ENCODE results near the gene PRDX4.
"Not testable (repeated sequence)": the region's sequence is repeated elsewhere in the genome, so short reads cannot be mapped to it uniquely, and the experiment has no call there.

Gene PRDX4

DNA sequence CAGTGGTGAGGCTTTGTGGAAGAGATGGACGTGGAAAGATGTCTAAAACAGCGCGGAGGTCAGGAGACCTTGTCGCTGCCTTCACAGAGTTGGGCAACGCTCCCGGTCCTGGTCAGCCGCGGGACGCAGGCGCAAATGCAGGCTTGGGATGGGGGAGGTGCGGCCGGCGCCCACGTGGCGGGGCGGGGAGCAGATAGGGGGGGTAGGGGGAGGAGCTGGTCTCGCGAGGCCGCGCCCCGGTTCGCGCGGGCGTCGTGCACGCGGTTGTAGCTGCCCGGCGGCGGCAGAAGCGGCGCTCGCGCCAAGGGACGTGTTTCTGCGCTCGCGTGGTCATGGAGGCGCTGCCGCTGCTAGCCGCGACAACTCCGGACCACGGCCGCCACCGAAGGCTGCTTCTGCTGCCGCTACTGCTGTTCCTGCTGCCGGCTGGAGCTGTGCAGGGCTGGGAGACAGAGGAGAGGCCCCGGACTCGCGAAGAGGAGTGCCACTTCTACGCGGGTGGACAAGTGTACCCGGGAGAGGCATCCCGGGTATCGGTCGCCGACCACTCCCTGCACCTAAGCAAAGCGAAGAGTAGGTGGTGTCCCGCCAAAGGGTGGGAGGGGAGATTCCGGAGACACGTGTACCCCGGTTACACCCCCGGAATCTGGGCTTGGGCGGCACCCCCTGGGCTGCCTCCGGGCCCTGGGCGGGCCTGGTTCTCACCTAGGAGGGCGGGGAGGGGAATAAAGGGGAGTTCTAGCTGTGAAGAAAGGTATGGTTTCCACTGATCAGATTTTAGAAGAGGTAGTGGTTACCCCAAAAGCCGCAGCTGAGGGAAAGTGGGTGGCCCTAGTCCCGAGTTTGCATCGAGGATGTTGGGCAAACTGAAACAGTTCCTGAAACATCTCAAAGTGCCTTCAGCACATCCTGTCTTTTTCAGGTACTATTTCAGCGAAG lies at the start of gene PRDX4:
Gene PRDX4 (plus strand): TSS at position 255 of the 939 bp plus-strand sequence. CDS start 78 bp downstream, at position 333.
- peak; percentile 51 for DNase-seq

DNA sequence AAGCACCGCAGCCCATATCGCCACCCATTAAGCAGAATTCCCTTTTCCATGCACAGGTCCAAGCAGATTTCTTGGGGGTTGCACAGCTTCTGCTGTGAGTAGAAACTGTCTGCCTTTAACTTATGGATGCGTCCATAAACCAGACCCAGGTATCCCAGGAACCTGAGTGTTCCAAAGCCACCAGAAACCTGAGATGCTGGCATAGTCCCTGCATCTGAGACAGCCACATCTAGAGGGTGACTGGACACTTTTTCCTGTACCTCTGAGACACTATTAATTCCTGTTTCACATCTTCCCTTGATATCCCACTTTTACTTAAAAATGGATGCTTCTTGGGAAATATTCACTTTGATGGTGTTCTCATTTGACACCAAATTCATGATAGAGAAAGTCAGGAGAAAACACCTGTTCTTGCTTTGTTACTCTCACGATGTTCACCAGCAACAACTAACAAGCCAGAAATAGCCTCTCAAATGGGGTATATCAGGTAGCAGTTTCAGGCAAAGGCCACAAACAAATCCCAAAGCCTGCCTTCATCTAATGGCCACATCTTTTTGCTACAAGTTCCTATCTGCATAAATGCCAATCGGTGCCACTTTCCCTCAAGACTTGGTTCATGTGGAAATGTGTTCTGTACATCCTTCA lies 45.5 kb upstream of the PRDX4 start:
- no peak for DNase-seq

DNA sequence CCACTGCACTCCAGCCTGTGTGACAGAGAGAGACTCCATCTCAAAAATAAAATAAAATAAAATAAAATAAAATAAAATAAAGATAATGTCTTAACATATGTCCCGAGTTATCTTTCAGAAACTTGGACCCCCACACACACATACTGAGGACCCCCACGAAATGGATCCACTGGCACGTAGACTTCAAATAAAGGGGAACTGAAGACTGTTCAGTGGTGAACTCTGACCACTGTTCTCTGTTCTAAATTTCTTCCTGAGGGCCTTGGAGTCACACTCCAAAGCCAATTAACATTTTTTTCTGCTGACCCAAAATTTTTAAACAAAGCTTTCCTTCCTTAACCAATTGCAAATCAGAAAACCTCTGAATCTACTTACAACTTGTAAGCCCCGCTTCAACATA lies 43.5 kb upstream of the PRDX4 start:
- no peak for DNase-seq

DNA sequence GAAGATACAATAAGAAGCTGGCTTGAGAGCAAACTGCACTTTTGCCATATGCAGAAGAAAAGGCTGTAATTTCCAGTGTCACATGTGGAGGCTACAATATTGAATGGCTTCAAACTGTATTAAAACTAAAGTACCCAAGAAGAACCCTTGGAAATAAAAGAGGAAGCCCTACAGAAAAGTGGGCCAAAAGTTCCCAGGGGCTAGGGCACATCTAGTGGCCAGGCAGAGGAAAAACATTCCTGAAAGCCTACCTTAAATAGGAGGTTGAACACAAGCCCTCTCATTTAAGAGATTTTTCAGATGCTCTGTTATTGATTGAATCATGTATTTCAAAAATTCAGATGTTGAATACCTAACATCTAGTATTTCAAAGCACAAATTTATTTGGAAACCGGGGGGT lies 40.6 kb upstream of the PRDX4 start:
- no peak for DNase-seq

DNA sequence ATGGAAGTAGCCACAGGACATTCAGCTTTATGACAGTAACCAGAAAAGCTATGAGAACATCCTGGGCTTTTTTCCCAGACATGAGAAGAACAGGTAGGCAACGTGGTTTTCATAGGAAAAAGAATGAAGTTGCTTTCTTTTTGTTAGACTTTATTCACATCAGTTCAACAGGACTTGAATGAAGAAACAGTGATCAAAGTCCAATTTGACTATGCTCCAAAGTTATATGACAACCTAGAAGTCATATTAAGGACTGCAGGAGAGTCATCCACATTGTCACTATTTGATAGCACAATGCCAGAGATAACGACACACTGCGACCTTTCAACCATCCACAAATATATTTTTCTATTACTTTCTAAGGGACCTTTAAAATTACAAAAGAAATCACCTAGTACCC lies 39.2 kb upstream of the PRDX4 start:
- no peak for DNase-seq

DNA sequence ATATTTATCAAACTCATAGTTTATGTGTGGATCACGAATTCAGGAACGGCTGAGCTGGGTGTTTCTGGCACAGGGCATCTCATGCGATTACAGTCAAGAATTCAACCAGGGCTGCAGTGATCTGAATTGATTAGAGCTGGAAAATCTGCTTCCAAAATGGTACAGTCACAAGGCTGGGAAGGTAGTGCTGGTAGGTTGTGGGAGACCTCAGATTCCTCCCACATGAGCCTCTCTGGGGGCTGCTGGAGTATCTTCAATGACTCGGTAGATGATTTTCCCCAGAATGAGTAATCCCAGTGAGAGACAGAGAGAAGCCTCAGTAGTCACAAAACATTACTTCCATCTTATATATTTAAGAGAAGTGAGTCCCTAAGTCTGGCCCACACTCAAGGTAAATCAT lies 36.2 kb upstream of the PRDX4 start:
- no peak for DNase-seq

DNA sequence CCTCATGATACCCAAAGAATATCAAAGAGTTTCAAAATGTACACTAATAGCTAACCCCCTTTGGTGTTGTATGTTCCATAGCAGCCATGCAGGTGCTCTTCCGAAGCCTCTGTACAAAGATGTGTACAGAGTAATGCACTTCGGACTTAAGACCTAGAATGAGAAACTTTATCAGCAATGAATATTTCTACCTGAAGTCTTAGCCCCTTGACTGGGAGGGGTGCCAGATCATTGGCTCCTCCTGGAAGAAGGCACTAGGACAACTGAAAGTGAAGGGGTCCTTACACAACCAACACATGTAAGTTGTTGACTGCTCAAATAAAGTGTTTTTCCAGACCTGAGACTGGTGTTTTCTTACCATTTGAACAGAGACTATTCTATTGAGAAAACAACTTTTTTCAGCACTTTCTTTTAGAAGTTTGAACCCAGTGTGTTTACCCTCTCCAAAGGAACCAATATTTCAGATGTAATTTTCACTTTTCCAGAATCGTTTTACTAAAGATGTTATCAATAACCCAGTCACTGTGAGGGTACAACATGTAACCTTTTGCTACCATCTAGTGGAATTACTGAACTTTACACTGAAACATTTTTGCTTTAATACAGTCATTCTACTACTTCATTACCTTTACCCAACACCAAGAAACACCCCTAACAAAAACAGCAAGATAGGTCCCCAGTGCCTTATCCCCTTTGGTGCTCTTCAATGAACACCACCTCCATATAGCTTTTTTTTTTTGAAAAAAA lies 33.3 kb upstream of the PRDX4 start:
- peak; percentile 0 for DNase-seq

DNA sequence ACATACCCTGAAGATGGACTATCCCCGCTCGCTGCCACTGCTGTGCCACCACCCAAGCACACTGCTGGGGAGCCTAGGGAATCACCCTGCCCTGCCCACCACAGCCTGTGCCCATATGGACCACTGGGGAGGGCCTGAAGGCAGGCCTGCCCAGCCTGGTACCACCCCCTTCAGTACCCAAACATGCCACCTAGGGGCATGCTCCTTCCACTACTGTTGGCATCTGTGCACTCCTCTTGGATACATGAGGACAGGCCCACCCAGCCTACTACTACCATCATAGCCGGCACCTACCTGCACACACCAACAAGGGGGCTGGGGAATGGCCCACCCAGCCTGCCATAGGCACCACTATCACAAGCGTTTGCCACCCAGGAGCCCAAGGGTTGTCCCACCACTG lies 30.1 kb upstream of the PRDX4 start:
- no peak for DNase-seq

DNA sequence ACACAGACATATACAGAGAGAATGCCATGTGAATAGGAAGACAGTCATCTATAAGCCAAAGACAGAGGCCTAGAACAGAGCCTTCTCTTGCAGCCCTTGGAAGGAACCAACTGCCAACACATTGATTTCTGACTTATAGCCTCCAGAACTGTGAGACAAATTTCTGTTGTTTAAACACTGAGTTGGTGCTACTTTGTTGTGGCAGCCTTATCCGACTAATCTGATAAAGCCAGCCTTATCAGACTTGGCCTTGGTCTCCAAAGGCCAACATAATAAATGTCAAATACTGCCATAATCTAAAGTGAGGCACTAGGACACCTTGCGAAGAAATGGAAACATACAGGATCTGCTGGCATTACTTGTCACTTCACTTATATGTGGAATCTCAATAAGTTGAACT lies 24.3 kb upstream of the PRDX4 start:
- DNase-seq, result no peak

DNA sequence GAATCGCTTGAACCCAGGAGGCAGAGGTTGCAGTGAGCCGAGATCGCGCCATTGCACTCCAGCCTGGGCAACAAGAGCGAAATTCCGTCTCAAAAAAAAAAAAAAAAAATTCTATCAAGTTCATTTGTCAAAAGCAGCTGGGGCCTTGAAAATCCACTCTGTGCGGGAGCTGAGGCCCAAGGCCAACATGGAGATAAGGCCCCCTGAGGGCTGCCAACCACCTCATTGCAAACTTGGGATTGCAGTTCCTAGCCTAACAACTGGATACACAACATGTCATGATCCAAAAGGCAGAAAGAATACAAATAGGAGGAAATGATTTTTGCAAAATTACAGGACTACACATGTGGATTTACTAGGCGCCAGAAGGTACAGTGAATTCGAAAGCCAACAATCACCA lies 22.5 kb upstream of the PRDX4 start:
- DNase-seq, result no peak

DNA sequence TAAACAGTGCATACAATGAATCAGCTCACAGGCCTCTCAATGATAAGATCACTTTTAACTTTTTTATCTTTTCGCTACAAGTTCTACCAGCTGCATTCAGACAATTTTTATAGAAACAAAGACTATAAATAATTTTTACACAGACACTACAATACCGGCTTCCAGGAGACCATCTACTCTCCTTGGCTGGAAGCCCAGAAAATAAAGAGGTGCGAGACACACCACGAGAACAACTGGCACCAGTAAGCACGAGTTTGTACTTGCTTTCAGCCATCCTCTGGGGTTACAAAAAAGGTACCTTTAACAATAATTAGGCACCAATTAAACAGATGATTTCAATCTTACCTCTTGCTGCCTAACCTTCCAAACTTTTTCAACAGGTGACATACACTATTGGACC lies 11.2 kb upstream of the PRDX4 start:
- DNase-seq, result no peak

DNA sequence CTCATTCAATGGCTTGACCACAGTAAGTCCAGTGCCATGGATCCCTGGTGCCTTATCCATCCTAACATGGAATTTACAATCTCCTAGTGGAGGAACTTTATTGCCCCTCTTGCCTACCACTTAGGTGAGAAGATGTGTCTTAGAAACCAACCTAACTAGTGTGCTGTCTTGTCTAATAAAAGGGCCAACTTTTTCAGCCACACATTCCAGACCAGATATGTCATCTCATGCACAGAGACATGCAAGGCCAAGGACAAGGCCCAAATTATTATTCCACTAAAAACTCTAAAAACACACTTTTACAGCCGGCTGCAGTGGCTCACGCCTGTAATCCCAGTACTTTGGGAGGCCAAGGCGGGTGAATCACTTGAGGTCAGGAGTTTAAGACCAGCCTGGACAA lies 10.6 kb upstream of the PRDX4 start:
- no peak for DNase-seq

DNA sequence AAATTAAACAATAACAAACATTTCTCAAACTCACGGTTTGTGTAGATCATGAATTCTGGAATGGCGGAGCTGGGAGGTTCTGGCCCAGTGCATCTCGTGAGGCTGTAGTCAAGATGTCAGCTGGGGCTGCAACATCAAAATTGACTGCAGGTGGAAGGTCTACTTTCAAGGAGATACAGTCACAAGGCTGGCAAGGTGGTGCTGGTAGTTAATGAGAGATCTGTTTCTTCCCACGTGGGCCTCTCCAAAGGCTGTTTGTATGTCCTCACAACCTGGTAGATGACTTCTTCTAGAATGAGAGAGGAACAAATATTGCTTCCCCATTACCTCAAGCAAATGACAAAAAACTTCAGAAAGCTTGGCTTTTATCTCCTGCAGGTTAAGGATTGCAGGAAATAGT lies 8.0 kb upstream of the PRDX4 start:
- no peak for DNase-seq

DNA sequence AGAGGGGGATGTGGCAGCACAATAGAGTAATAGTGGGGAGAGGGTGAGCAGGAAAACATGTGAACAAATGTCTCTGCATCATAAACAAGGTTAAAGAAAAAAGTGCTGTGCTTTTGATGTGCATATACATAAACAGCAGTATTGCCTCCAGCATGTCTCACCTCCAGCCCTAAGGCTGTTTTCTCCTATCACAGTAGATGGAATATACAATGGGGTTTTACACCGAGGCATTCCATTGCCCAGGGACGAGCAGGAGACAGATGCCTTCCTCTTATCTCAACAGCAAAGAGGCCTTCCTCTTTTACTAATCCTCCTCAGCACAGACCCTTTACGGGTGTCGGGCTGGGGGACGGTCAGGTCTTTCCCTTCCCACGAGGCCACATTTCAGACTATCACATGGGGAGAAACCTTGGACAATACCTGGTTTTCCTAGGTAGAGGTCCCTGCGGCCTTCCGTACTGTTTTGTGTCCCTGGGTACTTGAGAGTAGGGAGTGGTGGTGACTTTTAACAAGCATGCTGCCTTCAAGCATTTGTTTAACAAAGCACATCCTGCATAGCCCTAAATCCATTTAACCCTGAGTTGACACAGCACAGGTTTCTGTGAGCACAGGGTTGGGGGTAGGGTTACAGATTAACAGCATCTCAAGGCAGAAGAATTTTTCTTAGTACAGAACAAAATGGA lies 7.1 kb upstream of the PRDX4 start:
- DNase-seq, result not testable (repeated sequence)

DNA sequence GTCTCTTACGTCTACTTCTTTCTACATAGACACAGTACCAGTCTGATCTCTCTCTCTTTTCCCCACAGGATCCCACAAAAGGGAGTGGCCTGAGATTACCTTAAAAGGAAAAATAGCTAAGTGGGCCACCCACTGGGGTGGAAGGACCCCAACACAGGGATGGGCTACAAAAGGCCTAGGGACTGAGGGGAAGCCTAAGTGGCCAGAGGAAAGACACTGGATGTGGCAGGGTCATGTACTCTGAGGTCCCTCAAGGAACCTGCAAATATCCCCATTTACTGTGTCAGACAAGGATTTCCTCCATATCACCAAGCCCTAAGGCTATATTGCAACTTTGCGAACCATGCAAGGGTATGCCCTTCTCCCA lies 6.5 kb upstream of the PRDX4 start:
- no peak for DNase-seq

DNA sequence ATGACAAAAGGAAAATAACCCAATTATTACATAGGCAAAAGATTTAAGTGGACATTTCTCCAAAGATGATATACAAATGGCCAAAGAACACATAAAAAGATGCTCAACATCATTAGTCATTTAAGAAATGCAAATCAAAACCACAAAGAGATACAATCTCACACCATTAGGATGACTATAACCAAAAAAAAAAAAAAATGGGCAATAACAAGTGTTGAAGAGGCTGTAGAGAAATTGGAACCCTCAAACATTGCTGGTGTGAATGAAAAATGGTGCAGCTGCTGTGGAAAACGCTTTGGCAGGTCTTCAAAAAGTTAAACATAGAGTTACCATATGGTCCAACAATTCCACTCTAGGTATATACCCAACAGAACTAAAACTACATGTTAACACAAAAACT lies 5.6 kb upstream of the PRDX4 start:
- no peak for DNase-seq

DNA sequence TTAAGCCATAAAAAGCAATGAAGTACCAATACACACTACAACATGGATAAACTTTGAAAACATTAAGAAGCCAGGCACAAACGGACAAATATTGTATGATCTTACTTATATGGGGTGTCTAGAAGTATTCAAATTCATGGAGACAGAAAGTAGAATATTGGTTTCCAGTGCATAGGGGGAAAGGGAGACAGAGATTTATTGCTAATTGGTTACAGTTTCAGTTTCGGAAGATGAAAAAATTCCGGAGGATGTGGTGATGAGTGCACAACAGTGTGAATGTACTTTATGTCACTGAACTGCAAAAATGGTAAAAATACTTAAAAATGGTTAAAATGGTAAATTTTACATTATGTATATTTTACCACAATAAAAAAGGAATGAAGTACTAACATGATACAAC lies 5.1 kb upstream of the PRDX4 start:
- DNase-seq, result no peak

DNA sequence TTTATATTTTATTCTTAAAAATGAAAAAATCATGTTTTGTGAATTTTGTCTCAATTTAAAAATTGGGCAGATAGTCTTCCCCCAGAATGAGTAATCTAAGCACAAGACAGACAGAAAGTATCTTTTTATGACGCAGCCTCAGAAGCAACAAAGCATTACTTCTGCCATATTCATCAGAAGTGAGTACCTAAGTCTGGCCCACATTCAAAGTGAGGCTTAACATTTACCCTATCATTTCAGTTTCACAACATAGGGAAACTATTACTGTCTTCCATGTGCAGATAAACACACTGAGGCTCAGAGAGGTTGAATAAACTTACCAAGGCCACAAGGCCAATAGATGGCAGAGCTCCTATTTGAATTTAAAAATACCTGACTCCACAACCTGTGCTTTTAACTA lies 4.4 kb upstream of the PRDX4 start:
- no peak for DNase-seq

DNA sequence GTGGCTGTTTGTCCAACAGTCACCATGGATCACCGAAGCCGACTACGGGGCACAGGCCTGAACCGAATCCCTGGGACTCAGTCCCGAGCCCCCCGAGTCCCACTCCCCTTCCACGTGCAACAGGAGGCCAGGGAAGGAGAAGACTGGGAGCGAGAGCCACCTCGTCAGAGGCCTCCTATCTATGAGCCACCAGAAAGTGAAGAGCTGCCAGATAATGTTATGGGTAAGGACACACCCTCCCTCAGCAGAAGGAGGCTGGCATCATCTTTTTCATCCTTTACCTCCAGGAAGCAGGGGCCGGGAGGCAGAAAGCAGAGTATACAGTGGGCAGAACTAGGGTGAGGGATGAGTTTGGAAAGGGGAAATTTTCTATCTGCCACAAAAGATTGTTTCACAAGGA lies 2.8 kb upstream of the PRDX4 start:
- DNase-seq, result no peak

DNA sequence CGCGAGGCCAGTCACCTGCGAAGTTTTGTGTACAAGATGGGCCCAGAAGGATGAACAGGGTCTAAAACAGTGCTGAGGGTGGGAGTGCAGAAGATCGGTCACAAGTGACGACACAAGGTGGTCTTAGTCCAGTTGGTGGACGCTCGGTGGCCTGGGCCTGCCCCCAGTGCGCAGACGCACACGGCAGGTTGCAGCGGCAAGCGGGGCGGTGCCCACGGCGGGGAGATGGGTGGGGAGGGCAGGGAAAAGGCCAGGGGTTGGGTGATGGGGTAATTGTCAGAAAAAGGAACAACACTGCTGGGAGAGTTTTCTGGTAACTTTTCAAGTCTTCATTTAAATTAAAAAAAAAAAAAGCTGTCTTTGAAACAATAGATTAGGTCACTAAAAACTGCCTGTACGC lies 1.0 kb upstream of the PRDX4 start:
- DNase-seq, result no peak

DNA sequence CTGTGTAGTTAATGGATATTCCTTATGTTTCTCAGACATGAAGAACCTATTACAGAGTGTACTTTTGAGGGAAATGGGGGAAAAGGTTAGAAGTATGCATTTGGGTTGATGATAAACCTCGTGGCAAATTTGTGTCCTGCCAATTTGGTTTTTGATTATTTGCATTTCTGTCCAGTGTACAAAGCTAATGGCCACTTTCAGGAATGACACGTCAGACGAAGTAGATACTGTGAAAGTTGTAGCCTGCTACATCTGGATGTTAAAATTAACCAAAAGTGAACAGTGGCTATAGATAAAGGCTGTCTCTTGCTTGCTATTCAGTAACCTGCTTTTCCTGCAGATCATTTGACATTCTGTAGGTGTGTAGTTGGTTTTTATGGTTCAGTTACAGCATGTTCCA lies 1.0 kb downstream of the PRDX4 start:
- no peak for DNase-seq

DNA sequence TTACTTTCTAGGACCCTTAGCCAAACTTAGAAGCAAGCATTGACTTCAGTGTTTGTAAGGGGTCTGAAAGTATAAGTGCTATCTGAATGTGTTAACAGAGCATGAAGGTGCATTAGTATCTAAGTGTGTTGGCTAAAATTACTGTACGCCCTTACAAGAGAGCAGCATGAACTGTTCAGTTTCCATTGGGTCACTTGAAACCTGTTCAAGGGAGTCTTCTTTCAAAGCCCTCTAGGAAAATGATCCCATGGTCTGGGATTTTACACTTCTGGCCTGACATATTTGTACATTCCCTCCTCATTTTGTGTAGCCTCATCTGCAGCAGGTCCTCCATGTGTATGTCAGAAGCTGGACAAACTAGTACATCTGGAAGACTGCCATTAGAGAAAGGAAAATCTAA lies 3.2 kb downstream of the PRDX4 start:
- DNase-seq, result no peak

DNA sequence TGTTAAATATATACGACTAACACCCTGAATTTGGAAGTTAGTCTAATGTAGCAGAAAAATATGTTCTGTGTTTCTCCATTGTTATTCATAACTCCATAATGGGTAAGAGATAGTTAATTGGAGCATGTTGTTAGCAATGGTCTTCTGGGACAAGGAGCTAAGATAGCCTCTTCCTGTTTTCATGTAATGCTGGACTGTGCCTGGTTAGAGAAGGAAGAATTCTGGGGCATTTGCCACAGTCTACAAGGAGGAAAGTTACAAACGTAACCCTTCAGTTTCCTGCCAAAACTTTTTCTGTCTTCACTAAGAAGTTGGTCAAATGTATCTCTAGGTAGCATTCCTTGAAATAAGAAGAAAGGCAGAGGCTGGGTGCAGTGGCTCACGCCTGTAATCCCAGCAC lies 5.8 kb downstream of the PRDX4 start:
- DNase-seq, result no peak
